Smooth muscle cell (in vitro differentiated cells): ENCODE measurements around the gene SETD6. TPM values are rescaled to one million over a fixed set of nuclear protein-coding genes. Genes with fewer than 3 reads are reported as not detected.

Source experiments
- DNase-seq: peaks from one replicate; lab custom pipeline; 2025; ENCODE audit not compliant: unreplicated experiment; lab: John Stamatoyannopoulos, UW
- H2AFZ ChIP-seq: fragments of 200-600 bp; sonication (generic); 2 replicates; pipeline ENCODE4 v1.6.0; 2016; ENCODE audit warnings: antibody characterized with exemption, low read depth, mild to moderate bottlenecking
- H3F3A ChIP-seq: fragments of 200-600 bp; sonication (generic); 2 replicates; pipeline ENCODE4 v1.6.0; 2017; ENCODE audit warnings: antibody characterized with exemption, low read depth
- H3K27ac ChIP-seq: fragments of 200-600 bp; sonication (generic); 2 replicates; pipeline ENCODE4 v1.5.1; 2016; ENCODE audit warnings: low read depth, mild to moderate bottlenecking
- H3K27me3 ChIP-seq: fragments of 200-600 bp; sonication (generic); 2 replicates; pipeline ENCODE4 v1.6.1; 2016; ENCODE audit warnings: low read depth, mild to moderate bottlenecking
- H3K36me3 ChIP-seq: fragments of 200-600 bp; sonication (generic); 2 replicates; pipeline ENCODE4 v1.5.1; 2016; ENCODE audit warnings: low read depth
- H3K4me1 ChIP-seq: fragments of 200-600 bp; sonication (generic); 2 replicates; pipeline ENCODE4 v1.5.1; 2016; ENCODE audit warnings: low read depth
- H3K4me2 ChIP-seq: fragments of 200-600 bp; sonication (generic); 2 replicates; pipeline ENCODE4 v1.6.0; 2016; ENCODE audit warnings: mild to moderate bottlenecking
- H3K4me3 ChIP-seq: fragments of 200-600 bp; sonication (generic); 2 replicates; pipeline ENCODE4 v1.5.1; 2016; ENCODE audit warnings: mild to moderate bottlenecking
- H3K79me2 ChIP-seq: fragments of 200-600 bp; sonication (generic); 2 replicates; pipeline ENCODE4 v1.6.0; 2016; ENCODE audit warnings: low read depth, mild to moderate bottlenecking
- H3K9ac ChIP-seq: fragments of 200-600 bp; sonication (generic); 2 replicates; pipeline ENCODE4 v1.6.0; 2016; ENCODE audit warnings: low read depth
- H3K9me3 ChIP-seq: fragments of 200-600 bp; sonication (generic); replicated peaks from 2 replicates; pipeline ENCODE4 v1.5.1; 2016; ENCODE audit warnings: low read depth
- H4K20me1 ChIP-seq: fragments of 200-600 bp; sonication (generic); 2 replicates; pipeline ENCODE4 v1.6.0; 2016; ENCODE audit warnings: low read depth
- WGBS: methylation state at CpG from one replicate; pipeline ENCODE4 v1.1.7; 2016; ENCODE audit warnings: low lambda C conversion rate; 5-methylcytosine and 5-hydroxymethylcytosine counted together
- polyA plus RNA-seq: library from polyadenylated mRNA; unstranded; fragments of >200 nt; fragmentation: Nextera tagmentation; extraction: Ambion mirVana; gene quantifications from 2 replicates; pipeline ENCODE4 v1.2.1, GENCODE V29; 2016
- total RNA-seq: library from RNA; depleted of rRNA; stranded (reverse); fragments of >200 nt; gene quantifications from 2 replicates; pipeline ENCODE4 v1.2.3, GENCODE V29; 2014
- TF ChIP-seq, protein P1 (sequence below): fragments of 200-600 bp; sonication (generic); IDR thresholded peaks from 2 replicates; pipeline ENCODE4 v1.5.1; 2017; ENCODE audit warnings: borderline replicate concordance, mild to moderate bottlenecking, antibody characterized with exemption; ENCODE audit not compliant: insufficient read depth, poor library complexity, severe bottlenecking

The SETD6 gene, protein sequence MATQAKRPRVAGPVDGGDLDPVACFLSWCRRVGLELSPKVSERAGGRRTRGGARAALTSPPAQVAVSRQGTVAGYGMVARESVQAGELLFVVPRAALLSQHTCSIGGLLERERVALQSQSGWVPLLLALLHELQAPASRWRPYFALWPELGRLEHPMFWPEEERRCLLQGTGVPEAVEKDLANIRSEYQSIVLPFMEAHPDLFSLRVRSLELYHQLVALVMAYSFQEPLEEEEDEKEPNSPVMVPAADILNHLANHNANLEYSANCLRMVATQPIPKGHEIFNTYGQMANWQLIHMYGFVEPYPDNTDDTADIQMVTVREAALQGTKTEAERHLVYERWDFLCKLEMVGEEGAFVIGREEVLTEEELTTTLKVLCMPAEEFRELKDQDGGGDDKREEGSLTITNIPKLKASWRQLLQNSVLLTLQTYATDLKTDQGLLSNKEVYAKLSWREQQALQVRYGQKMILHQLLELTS
- total RNA-seq (6.8 and 9.4 TPM in 2 replicates), polyA plus RNA-seq (8.3 and 8.4 TPM in 2 replicates)

DNA sequence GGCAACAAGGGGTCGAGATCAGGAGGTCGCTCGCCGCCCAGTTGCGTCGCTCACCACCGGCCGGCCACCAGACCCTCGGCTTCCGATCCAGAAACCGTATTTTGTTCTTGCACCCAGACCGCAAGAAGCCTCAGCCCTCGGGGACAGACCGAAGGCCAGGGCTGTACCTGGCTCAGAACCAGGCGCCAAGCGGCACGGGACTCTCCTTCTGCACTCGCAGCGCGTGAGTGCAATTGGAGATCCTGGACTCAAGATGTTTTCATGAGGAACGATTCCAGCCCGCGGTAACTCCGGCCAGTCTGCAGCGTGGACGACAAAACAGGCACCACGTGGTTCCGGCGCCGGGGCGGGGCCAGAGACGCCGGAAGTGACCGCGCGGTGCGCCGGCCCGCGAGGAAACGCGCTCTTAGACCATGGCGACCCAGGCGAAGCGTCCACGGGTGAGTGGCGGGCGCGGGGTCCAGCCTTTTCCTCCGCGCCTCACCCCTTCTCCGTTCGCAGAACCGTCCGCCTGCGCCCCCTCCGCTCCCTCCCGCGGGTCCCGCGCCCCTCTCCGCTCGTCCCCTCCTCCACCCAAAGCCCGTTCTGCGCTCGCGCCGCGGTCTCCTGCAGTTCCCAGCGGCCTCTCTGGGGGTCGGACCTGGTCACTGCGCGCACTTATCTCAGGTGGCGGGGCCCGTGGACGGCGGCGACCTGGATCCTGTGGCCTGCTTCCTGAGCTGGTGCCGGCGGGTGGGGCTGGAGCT, at the start of gene SETD6:
Gene SETD6 (plus strand): TSS at position 393 of the 746 bp plus-strand sequence. CDS start 21 bp downstream, at position 414.
- H4K20me1 ChIP-seq, result peaks cover 23% of the 10 kb centered on the region
- peak within 1 kb of the TSS; percentile 39 for H2AFZ ChIP-seq
- 2% methylated on average over 73 of the region's 80 CpGs for WGBS
- H3K4me2 ChIP-seq, result peak within 1 kb of the TSS; percentile 99
- TF ChIP-seq, protein P1, sequence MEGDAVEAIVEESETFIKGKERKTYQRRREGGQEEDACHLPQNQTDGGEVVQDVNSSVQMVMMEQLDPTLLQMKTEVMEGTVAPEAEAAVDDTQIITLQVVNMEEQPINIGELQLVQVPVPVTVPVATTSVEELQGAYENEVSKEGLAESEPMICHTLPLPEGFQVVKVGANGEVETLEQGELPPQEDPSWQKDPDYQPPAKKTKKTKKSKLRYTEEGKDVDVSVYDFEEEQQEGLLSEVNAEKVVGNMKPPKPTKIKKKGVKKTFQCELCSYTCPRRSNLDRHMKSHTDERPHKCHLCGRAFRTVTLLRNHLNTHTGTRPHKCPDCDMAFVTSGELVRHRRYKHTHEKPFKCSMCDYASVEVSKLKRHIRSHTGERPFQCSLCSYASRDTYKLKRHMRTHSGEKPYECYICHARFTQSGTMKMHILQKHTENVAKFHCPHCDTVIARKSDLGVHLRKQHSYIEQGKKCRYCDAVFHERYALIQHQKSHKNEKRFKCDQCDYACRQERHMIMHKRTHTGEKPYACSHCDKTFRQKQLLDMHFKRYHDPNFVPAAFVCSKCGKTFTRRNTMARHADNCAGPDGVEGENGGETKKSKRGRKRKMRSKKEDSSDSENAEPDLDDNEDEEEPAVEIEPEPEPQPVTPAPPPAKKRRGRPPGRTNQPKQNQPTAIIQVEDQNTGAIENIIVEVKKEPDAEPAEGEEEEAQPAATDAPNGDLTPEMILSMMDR, result no peak
- peak within 1 kb of the TSS; percentile 89 for H3K4me3 ChIP-seq
- H3K27me3 ChIP-seq, result no peaks in the 10 kb centered on the region
- DNase-seq, result peak; percentile 63
- peak within 1 kb of the TSS; percentile 56 for H3K27ac ChIP-seq
- H3K79me2 ChIP-seq, result no peaks in the 10 kb centered on the region
- H3K36me3 ChIP-seq, result peaks cover 12% of the 10 kb centered on the region
- peaks cover 10% of the 10 kb centered on the region for H3K4me1 ChIP-seq
- no peaks in the 10 kb centered on the region for H3K9me3 ChIP-seq
- peaks cover 21% of the 10 kb centered on the region for H3F3A ChIP-seq
- H3K9ac ChIP-seq, result peak within 1 kb of the TSS; percentile 58

DNA sequence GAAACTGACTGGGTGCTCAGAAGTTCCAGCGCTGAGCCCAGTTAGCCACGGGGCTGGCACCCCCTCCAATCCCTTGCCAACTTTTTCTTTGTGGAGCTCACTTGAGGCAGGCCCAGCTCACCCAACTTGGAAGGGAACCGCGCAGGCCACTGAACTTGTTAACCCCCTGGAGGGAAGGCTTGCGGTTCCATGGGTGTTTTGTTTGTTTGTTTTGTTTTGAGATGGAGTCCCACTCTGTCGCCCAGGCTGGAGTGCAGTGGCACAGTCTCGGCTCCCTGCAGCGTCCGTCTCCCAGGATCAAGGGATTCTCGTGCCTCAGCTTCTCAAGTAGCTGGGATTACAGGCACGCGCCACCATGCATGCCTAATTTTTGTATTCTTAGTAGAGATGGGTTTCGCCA, 49.5 kb upstream of the SETD6 start:
- Histone ChIP-seq H3K4me3 (no peak overlapping the region), H4K20me1 (no peaks in the 10 kb centered on the region), H3K9me3 (no peaks in the 10 kb centered on the region), H3K27ac (no peak overlapping the region), H3K79me2 (no peaks in the 10 kb centered on the region), H3K36me3 (no peaks in the 10 kb centered on the region), H3K4me2 (no peak overlapping the region), H3K9ac (no peak overlapping the region), H3F3A (no peaks in the 10 kb centered on the region), H3K4me1 (peaks cover 3% of the 10 kb centered on the region), H3K27me3 (peaks cover 92% of the 10 kb centered on the region), H2AFZ (no peak overlapping the region)
- WGBS, result 95% methylated on average over 13 of the region's 13 CpGs
- DNase-seq, result no peak
- TF ChIP-seq, protein P1, result no peak

DNA sequence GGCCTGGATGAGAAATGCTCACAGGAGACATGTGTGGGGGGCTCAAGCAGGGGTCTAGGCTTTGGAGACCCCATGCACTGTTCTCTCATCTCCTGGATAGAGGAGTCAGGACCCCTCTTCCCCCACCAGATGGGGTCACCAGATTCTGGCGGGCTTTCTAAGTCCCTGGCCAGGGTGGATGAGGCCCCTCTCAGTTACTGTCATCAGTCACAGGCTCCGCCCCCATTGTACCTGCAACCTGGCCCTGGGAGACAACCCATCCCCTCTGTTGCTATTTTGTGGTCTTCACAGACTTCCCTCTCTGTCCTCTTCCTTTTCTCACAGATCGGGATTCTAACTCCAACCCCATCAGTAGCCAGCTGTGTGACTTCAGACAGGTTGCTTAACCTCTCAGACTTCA, 48.9 kb upstream of the SETD6 start:
- H3K27ac ChIP-seq, result no peak overlapping the region
- H3K4me1 ChIP-seq, result peaks cover 3% of the 10 kb centered on the region
- H3K9me3 ChIP-seq, result no peaks in the 10 kb centered on the region
- DNase-seq, result no peak
- H3K79me2 ChIP-seq, result no peaks in the 10 kb centered on the region
- peaks cover 86% of the 10 kb centered on the region for H3K27me3 ChIP-seq
- TF ChIP-seq, protein P1, result no peak
- H3K4me2 ChIP-seq, result no peak overlapping the region
- no peak overlapping the region for H3K4me3 ChIP-seq
- H4K20me1 ChIP-seq, result no peaks in the 10 kb centered on the region
- no peaks in the 10 kb centered on the region for H3F3A ChIP-seq
- H3K36me3 ChIP-seq, result no peaks in the 10 kb centered on the region
- H2AFZ ChIP-seq, result no peak overlapping the region
- H3K9ac ChIP-seq, result no peak overlapping the region
- 93% methylated on average over 3 of the region's 3 CpGs for WGBS
